ENCODE data around the gene QSER1.

QSER1 gene

DNA sequence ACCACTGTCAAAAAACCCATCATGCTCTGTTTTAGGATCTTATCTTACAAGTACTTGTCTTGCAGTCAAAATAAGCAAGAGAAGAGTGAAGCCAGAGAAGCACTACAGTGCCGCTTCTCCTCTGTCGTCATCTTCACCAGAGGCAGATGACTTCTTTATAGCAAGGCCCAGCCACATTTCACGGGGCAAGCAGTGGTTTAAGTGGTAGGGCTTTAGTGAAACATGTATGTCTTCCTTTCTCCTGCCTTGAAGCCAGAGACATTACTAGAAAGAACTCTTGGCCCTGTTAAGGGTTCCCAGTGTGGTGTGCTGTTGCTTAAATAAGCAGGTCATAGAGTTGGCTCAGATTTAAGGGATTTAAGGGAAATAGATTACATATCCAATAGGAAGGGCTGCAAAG lies 80.2 kb downstream of the QSER1 start:
- H3K27ac ChIP-seq: no peak overlapping the region
- TF ChIP-seq, protein P1, sequence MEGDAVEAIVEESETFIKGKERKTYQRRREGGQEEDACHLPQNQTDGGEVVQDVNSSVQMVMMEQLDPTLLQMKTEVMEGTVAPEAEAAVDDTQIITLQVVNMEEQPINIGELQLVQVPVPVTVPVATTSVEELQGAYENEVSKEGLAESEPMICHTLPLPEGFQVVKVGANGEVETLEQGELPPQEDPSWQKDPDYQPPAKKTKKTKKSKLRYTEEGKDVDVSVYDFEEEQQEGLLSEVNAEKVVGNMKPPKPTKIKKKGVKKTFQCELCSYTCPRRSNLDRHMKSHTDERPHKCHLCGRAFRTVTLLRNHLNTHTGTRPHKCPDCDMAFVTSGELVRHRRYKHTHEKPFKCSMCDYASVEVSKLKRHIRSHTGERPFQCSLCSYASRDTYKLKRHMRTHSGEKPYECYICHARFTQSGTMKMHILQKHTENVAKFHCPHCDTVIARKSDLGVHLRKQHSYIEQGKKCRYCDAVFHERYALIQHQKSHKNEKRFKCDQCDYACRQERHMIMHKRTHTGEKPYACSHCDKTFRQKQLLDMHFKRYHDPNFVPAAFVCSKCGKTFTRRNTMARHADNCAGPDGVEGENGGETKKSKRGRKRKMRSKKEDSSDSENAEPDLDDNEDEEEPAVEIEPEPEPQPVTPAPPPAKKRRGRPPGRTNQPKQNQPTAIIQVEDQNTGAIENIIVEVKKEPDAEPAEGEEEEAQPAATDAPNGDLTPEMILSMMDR (conservative IDR thresholded peaks at IDR 0.05; ENCODE audit: low read depth): no peak
- no peak for DNase-seq (ENCODE audit: low spot score)
- CTCF ChIA-PET: interaction anchor here (1.0 kb wide), 1 partner anchor 35 kb away, joined by 3 read pairs; no protein-coding TSS in a partner anchor
- POLR2A ChIA-PET (ENCODE audit: low non-redundant PET): no interaction called here

DNA sequence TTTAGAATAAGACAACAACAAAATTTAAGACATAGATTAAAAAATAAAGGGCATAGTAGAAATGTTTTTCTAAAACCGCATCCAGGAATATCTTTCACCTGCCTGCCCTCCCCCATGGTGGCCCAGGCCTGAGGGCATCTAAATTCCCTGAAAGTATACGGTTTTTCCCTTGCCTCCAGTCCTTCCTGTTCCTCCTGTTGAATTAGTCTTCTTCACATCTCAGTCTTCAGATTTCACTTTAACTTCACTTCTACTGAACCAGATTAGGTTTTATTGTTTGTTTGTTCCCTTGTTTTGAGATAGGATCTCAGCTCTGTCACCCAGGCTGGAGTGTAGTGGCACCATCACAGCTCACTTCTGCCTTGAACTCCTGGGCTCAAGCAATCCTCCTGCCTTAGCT lies 90.0 kb downstream of the QSER1 start:
- POLR2A ChIA-PET (ENCODE audit: low non-redundant PET): no interaction called here
- no peak overlapping the region for H3K27ac ChIP-seq
- TF ChIP-seq, protein P1 (conservative IDR thresholded peaks at IDR 0.05; ENCODE audit: low read depth): no peak
- CTCF ChIA-PET: no interaction called here
- DNase-seq (ENCODE audit: low spot score): no peak

DNA sequence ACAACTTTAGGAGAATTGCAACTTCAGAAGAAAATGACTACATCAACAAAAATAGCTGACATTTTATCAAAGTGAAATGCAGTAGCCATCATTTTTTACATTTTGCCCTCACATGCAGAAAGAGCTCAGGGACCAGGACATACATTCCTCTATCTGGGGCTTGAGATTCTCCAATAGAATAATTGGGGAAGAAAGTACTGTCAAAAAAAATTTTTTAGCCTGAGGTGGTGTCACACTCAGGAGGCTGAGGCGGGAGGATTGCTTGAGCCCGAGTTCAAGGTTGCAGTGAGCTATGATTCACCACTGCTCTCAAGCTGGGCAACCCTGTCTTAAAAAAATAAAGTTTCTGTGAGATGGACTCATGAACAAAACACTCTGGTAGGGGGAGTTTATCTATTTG lies 90.9 kb downstream of the QSER1 start:
- TF ChIP-seq, protein P1 (conservative IDR thresholded peaks at IDR 0.05; ENCODE audit: low read depth): no peak
- no peak overlapping the region for H3K27ac ChIP-seq
- ChIA-PET POLR2A (ENCODE audit: low non-redundant PET) (no interaction called here), CTCF (no interaction called here)
- no peak for DNase-seq (ENCODE audit: low spot score)

DNA sequence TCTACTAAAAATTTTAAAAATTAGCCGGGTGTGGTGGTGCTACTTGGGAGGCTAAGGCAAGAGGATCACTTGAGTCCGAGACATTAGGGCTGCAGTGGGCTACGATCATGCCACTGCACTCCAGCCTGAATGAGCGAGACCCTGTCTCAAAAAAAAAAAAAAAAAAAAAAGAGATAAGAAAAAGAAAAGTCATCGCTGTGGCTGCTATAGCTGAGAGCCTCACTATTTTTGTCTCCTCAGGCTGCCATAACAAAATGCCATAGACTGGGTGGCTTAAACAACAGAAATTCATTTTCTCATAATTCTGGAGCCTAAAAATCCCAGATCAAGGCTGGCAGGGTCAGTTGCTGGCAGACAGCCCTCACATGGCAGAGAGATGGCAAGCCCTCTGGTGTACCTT lies 93.0 kb downstream of the QSER1 start:
- CTCF ChIA-PET: no interaction called here
- TF ChIP-seq, protein P1 (conservative IDR thresholded peaks at IDR 0.05; ENCODE audit: low read depth): no peak
- POLR2A ChIA-PET (ENCODE audit: low non-redundant PET): no interaction called here
- H3K27ac ChIP-seq: no peak overlapping the region
- no peak for DNase-seq (ENCODE audit: low spot score)

DNA sequence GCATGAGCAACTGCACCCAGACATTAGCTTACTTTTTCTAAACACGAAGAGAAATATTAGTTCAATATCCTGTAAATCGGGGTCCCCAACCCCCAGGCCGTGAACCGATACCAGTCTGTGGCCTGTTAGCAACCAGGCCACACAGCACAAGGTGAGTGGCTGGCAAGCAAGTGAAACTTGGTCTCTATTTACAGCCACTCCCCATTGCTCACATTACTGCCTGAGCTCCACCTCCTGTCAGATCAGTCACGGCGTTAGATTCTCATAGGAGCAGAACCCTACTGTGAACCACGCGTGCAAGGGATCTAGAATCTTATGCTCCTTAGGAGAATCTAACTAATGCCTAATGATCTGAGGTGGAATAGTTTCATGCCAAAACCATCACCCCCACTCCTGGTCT lies 95.2 kb downstream of the QSER1 start:
- TF ChIP-seq, protein P1 (conservative IDR thresholded peaks at IDR 0.05; ENCODE audit: low read depth): no peak
- ChIA-PET POLR2A (ENCODE audit: low non-redundant PET) (no interaction called here), CTCF (no interaction called here)
- no peak for DNase-seq (ENCODE audit: low spot score)
- no peak overlapping the region for H3K27ac ChIP-seq

DNA sequence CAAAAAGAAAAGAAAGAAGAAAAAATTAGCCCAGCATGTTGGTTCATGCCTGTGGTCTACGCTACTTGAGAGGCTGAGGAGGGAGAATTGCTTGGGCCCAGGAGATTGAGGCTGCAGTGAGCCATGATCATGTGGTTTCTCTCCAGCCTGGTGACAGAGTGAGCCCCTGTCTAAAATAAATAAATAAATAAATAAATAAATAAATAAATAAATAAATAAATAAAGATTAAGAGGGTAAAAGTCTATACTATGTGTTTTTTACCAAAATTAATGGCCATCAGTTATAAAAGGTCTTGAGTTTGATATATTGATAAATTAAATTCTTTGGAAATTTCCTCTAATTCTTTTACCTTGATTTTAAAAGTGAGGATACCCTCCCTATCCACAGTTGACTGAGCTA lies 97.9 kb downstream of the QSER1 start:
- TF ChIP-seq, protein P1 (conservative IDR thresholded peaks at IDR 0.05; ENCODE audit: low read depth): no peak
- DNase-seq (ENCODE audit: low spot score): no peak
- no peak overlapping the region for H3K27ac ChIP-seq
- ChIA-PET CTCF (no interaction called here), POLR2A (ENCODE audit: low non-redundant PET) (no interaction called here)

DNA sequence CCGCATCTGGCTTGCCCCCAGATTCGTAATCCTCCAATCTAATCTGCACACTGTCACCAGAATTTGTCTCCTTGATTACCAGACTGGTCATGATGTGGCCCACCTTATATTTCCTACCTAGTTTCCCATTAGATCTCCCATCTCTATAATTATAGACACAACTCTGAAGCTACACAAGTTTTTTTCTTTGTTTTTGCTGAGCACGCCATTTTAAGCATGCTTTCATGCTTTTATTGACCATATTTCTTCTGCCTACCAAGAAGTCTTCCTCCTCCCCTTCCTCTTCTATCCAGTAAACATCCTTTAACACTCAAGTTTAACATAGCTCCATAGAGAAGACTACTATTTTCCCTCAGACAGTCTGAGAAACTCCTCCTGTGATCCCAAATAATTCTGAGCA lies 98.8 kb downstream of the QSER1 start:
- CTCF ChIA-PET: interaction anchor here (1.2 kb wide), 1 partner anchor 25 kb away, joined by 3 read pairs; the partner anchor contains the start of gene DEPDC7
- no peak for DNase-seq (ENCODE audit: low spot score)
- TF ChIP-seq, protein P1 (conservative IDR thresholded peaks at IDR 0.05; ENCODE audit: low read depth): no peak
- no peak overlapping the region for H3K27ac ChIP-seq
- POLR2A ChIA-PET (ENCODE audit: low non-redundant PET): no interaction called here

Measured in RWPE1 (cell line).